ENCODE data around the gene SCAMP2.

DNA sequence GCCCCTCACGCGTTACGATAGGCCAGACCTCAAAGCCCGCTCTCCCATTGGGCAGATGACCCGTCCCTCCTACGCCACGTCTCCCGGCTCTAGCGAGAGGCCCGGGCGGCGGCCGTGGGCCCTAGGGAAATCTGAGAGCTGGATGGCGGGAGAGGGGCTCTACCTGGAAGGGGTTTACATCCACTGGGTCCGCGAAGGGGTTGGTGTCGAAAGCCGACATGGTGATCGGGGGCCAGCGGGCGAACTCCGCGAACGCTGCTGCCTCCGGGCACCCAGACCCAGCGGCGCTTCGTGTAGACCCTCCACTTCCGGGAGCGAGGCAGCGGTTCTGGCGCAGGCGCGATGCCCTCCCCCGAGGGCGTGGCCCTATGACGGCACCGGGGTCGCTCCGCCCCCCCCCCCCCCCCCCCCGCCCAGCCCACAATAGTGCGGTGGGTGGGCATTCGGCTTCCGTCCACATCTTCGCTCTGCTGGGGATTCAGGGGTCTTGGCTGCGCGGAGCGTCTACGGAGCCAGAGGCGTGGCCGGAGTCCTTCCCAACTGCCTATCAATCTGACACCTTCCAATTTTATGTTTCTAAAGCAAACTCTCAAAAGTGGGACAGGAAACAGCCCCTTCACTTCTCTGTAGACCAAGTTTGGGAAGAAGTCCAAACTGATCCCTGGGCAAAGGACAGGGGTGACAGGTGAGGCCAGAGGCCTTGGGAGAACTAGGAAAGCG lies at the start of gene SCAMP2:
- TF ChIP-seq POLR2A (IDR thresholded peaks at IDR 0.05) = peak in 1 of 3 donors; percentile 72
- TF ChIP-seq CTCF (IDR thresholded peaks at IDR 0.05 in 8 of 11, conservative IDR thresholded peaks at IDR 0.05 in 3 of 11) = peak in 3 of 11 experiments; percentile 14 to 18 (median 14)
- peak; percentile 94 to 98 (median 97) for TF ChIP-seq POLR2AphosphoS5 (IDR thresholded peaks at IDR 0.05)
